Activated naive CD8-positive, alpha-beta T cell treated with anti-CD3 and anti-CD28 coated beads, Interleukin-2, amount 50 U/mL, for 16 hours (primary cell): ENCODE data around the gene SYT17.

ENCODE experiments used
- DNase-seq: peaks from one replicate; pipeline ENCODE4 v3.0.0-alpha.2; 2020; ENCODE audit warnings: low read depth, low spot score

SYT17 gene

DNA sequence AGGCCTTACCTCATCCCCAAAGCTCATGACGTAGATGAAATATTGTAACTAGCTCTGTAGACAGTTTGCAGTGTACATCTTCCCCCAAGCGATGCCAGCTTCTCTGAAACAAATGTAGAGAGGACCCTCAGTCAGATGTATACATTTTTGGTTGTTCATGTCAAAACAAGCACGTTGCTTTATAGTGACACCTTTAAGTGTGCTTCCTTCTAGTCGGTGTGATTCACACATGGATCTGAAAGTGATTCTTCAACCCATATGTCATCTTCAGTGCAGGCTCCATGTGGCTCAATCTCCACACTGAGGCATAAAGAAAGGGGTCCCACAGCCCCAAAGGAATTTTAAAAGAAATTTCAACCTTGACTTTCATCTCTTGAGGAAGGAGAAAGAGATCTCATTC, 86.6 kb downstream of the SYT17 start:
- DNase-seq, result no peak

- no peak for DNase-seq
Measured at GRCh38 chr16:19264123-19264673, 96.2 kb downstream of the SYT17 start.

DNA sequence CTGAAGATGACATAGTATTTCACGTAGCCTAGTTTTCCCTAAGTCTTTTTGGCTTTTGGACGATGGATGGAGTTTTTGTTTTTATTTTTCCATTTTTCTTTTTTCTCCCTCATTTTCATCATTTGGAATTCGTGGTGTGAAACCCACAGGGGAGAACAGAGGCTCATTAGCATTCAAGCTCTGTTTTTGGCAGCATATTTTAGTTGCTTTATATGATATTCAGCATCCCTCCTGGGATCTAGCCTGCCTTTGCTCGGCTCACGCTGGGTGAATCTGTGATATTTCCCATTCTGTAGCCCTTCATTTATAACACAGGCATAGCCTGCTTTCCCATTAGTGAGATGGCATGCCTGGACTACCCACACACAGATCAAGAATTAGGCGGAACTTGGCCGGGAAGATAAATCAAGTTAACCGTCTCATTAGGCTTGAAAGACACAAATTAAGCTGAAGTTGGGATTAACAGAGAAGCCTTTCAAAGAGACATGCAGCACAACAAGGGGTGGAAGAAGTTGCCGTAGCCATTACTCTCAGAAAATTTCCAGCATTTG, 97.4 kb downstream of the SYT17 start:
- DNase-seq, result no peak

- DNase-seq, result no peak
Measured at GRCh38 chr16:19266774-19267173, 98.7 kb downstream of the SYT17 start.

DNA sequence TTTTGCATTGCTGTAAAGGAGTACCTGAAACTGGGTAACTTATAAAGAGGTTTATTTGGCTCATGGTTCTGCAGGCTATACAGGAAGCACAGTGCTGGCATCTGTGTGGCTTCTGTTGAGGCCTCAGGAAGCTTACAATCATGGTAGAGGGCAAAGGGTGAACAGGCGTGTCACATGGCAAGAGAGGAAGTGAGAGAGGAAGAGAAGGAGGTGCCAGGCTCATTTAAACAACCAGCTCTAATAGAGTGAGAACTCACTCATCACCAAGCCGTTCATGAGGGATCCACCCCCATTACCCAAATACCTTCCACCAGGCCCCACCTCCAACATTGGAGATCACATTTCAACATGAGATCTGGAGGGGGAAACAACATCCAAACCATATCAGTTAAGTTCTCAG, 101.1 kb downstream of the SYT17 start:
- DNase-seq, result no peak

GRCh38 chr16:19274165-19274797, 106.2 kb downstream of the SYT17 start:
- no peak for DNase-seq

GRCh38 chr16:19278403-19278802, 110.4 kb downstream of the SYT17 start:
- DNase-seq, result no peak

GRCh38 chr16:19281246-19281645, 113.2 kb downstream of the SYT17 start:
- DNase-seq, result no peak

DNA sequence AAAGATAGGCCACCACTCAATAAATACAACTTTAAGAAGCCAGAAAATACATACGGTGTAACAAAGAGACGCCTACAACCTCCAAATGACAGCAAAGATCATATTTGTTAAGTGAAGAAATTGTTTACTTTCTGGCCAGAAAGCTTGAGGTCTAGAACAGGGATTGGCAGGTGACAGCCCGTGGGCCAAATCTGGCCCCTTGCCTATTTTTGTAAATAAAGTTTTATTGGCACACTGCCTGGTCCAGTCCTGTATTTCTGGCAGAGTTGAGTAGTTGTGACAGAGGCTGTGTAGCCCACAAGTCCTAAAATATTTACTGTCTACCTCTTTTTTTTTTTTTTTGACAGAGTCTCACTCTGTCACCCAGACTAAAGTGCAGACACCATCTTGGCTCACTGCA, 114.1 kb downstream of the SYT17 start:
- no peak for DNase-seq

- no peak for DNase-seq
Measured at GRCh38 chr16:19283637-19284036, 115.6 kb downstream of the SYT17 start.

DNA sequence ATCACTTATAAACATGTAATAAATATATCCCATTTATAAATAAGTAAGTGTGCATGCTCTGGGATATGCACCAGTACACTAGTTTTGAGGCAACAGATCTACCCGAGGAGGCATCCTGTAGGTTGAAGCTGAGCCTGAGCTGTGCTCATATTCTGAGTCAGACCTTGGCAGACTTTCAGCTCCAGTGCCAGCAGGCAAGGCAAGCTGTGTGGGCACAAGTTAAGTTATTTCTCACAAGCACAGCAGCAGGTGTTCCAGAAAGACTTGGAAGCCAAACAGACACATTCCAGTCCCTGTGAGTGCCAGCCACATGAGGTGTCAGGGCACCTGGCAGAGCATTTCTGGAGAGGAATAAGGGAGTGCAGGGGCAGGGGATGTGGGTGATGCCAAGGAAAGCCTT, 116.2 kb downstream of the SYT17 start:
- no peak for DNase-seq

- no peak for DNase-seq
Measured at GRCh38 chr16:19285431-19285830, 117.4 kb downstream of the SYT17 start, which contains the start of gene CLEC19A. Gene CLEC19A, plus strand, starts transcription at chr16:19285731. Its CDS starts 121 bp downstream, at chr16:19285852.

- no peak for DNase-seq
Measured at GRCh38 chr16:19286827-19287226, 118.8 kb downstream of the SYT17 start.

GRCh38 chr16:19287241-19287640, 119.2 kb downstream of the SYT17 start:
- DNase-seq, result no peak

DNA sequence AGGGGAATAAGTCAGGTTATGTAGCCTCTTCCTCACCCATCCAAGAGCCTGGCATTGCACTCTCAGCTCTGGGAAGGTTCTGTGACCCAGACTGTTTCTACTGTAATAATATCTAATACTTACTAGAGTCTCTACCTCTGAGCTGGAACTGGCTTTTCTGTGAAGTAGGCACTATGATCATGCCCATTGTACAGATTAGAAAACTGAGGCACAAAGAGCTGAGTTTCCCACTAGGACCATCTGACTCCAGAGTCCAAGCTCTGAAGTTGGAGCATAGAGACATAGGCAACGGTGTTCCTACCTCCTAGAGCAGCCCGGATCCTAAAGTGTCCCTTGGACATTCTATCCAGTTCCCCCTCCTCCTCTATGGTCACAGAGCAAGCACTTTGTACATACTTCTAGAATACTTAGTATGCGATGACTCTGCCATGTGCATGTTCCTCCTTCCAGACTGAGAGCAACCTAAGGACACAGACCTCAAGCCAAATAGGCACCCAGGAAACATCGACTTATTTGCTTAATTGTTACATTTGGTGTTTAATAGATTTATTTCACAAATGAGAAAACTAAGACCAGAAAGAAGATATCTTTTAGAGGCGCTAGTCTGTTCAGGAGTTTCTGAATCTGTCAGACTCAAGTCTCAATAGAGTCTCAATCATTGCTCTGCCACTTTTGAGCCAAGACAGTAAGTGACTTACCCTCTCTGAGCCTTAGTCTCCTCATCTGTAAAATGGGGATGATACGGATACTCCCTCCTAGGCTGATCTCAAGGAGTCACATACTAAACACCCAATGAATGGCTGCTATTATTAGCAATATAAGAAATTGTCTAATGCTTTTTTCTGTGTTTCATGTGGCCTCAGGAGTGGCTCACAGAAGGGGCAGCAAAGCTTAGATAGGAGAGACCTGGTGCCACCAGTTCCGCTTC, 121.1 kb downstream of the SYT17 start:
- no peak for DNase-seq

GRCh38 chr16:19289811-19290485, 121.9 kb downstream of the SYT17 start:
- DNase-seq, result no peak

- DNase-seq, result no peak
Measured at GRCh38 chr16:19290860-19291259, 122.8 kb downstream of the SYT17 start.

GRCh38 chr16:19291475-19291874, 123.4 kb downstream of the SYT17 start:
- no peak for DNase-seq

- no peak for DNase-seq
Measured at GRCh38 chr16:19292186-19292585, 124.1 kb downstream of the SYT17 start.

DNA sequence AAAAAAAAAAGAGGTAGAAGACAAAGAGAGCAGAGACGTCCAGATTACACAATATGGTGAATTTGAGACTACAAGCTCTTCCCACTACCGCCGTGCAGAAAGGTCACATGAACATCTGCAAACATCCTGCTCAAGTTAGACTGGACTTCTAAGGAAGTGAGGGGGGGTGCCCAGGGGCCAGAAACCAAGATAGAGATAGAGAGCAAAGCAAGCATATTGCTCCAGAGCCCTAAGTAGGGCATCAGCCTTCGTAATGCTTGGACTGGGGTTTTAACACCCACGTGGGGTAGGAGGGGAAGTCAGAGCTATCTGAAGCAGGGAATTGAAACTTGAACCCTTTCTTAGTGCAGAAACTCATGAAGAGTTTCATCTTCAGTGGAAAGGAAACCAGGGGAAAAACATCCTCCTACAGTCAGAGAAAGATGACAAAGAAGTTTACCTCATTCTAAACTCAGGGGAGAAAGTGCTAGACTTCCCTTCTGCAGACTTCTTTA, 126.2 kb downstream of the SYT17 start:
- DNase-seq, result no peak

DNA sequence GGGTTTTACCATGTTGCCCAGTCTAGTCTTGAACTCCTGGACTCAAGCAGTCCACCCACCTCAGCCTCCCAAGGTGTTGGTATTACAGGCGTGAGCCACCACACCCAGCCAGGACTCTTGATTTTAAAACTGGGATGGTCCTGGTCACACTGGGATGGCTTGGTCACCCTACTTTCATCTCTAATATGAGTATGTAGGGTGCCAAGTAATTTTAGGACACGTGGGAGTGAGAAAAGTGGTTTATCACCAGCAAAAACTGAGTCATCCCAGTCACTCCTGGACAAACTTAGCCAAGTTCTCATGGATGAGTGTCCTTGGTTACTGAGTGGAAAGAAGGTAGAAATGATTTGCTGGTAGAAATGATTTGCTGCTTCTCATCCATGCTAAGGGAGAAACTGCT, 127.4 kb downstream of the SYT17 start:
- DNase-seq, result no peak

DNA sequence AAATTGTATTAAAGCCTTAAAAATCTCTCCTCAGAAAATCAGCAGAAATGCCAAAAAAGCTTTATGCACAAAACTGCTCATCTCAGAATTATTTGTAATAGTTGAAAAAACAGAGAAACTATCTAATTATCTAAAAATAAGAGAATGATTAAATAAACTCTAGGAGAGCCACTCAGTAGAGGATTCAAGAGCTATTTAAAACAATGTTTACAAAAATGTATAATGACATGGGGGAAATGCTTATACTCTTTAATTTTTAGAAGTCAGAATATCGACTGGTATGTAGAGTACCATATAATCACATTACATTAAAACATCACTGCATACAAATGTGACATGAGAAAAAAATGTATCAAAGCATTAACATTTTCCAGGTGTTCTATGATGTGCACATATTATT, 129.4 kb downstream of the SYT17 start:
- DNase-seq, result no peak
